ENCODE data around the gene PTGIS.

PTGIS gene

DNA sequence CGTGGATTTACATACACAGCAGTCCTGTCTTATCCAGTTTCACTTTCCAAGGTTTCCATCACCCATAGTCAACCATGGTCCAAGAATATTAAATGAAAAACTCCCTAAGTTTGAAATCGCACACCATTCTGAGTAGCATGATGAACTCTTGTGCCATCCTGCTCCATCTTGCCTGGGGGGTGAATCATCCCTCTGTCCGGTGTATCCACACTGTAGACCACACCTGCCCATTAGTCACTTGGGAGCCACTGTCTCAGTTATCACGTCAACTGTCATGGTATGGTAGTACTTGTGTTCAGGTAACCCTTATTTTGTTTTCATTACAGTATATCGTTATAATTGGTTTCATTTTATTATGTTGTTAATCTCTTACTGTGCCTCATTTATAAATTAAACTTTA lies 38.5 kb downstream of the PTGIS start:
- no peak for DNase-seq (ENCODE audit: low read depth in 2 of 2)

DNA sequence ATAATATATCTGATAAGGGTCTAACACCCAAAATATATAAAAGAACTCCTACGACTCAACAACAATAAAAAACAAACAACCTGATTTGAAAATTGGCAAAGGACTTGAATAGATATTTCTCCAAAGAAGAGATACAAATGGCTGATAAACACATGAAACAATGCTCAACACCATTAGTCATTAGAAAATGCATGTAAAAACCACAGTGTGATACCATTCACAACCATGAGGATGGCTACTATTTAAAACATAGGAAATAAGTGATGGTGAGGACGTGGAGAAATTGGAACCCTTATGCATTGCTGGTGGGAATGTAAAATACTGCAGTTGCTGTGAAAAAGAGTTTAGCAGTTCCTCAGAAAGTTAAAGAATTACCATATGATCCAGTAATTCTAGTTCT lies 41.4 kb downstream of the PTGIS start:
- DNase-seq (ENCODE audit: low read depth in 2 of 2), result no peak

DNA sequence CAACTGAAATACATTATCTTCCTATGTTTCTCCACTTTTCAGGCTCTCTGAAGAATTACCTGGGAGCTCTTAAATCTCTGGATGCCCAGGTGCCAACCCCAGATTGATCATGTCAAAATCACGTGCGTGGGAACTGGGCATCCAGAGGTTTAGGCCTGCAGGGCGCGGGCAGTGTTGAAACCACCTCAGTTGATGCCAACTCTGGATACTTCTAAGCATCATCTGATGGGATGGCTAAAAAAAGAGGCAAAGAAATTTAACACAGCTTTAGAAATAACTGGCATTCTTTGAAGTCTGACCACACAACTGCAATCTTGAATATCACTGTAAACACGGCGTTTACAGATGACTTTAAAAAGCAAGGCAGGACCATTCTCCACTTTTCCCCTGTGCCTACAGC lies 41.9 kb downstream of the PTGIS start:
- DNase-seq (ENCODE audit: low read depth in 2 of 2), result no peak

DNA sequence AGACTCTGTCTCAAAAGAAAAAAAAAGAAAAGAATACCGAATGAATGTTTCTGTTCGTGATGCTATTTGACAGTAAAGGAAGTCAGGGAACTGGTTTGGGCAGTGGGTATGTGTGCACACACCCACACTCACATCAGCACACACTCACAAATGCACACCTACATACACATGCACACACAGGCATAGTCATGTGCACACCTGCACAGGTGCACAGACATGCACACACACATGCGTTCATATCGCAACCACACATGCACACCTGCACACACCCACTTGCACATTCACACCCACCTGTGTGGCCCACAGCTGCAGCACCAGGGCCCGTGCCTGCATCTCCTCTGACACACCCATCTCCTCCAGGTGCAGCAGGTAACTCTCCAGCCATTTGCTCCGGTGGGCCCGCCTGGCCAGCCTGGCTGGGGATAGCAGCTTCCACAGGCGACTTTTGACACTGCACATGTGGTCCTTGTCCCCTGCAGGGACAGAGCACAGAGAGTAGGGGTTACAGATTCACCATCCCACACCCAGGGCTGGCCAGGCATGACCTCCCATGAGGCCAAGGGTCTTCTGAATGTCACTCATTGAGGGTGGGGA lies 44.1 kb downstream of the PTGIS start:
- no peak for DNase-seq (ENCODE audit: low read depth in 2 of 2)

DNA sequence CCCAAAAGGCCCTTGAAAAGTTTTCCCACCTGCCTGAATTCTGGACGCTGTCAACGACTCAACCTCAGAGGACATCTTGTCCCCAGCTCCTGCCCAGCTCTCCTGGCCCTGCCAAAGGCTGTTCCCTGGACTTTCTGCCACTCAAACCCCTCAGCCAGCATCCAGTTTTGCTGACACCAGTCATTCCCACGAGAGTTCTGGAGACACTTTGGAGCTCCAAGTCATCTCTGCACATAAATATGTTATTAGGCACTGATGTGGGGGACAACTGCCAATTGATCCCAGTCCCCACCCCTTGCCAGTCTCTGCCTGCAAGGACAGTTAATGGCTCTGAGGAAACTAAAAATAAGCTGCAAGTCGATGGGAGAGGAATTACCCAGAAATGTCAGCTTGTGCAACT lies 46.6 kb downstream of the PTGIS start:
- DNase-seq (ENCODE audit: low read depth in 2 of 2), result no peak

DNA sequence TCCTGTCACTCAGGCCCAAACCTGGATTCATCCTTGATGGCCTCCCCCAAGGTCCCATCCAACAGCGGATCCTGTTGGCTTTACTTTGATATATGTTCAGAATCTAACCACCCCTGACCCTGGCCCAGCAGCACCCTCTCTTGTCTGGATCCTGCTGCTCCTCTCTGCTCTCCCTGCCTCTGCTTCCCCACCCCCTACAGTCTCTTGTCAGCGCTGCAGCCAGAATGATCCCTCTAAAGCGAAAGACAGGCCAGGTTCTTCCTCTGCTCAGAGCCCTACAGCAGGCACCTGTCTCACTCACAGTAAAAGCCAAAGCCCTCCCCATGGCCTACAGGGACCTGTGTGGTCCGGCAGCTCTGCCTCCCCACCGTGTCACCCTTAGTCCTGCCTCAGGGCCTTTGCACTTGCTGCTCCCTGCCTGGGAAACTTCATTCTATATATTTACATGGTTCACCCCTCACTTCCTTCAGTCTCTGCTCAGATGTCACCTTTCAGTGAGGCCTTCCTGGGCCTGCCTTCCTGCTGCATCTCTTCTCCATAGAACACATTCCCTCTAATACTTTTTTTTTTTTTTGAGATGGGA lies 48.1 kb downstream of the PTGIS start:
- no peak for DNase-seq (ENCODE audit: low read depth in 2 of 2)

DNA sequence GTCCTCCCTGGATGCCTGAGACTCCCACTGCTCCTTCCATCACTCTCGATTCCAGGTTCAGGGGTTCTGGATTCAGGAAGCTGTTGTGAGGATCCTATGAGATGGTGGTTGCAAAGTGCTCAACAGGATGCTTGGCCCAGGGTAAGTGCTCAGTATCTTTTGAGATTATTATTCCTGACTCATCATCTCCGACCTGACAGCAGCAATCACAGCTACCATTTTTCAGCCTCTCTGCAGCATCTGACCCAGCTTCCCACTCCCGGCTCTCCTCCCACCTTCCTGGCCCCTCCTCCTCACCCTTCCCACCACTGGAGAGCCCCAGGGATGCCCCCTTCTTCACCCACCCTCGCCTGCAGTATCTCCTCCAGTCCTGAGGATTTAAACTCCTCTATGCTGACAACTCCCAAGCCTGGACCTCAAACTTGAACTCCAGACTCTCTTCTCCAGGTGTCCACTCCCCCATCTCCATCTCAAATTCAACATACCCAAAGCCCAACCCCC lies 48.7 kb downstream of the PTGIS start:
- DNase-seq (ENCODE audit: low read depth in 2 of 2), result no peak

DNA sequence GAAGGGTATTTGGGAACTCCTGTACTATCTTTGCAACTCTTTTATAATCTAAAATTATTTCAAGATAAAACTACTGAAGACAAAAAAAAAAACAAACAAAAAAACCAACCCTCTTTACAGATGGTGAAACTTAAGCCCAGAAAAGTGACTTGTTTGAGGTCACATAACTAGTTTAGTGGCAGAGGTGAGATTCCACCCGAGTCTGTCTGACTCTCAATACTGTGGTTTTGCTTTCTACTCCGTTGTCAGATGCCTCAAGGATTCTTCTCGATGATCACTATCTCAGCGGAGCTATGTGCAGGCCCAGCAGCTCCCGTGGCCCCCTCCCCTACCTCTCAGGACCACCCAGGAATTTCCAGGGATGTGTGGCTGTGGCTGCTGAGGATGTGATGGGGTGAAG lies 49.4 kb downstream of the PTGIS start:
- no peak for DNase-seq (ENCODE audit: low read depth in 2 of 2)

DNA sequence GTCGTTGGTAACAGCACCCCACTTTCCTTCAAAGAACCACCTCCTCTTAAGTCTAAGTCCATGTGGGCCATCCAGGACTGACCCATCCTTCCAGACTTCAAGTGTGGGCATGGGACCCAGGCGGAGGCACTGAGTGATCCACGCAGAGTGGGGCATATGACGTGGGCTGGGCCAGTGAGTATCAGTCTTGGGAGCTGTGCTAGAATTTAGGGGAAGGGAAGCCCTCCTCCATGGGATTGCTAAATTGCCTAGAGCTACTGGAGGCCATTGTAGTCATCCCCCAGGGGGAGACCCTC lies 50.2 kb downstream of the PTGIS start:
- no peak for DNase-seq (ENCODE audit: low read depth in 2 of 2)

DNA sequence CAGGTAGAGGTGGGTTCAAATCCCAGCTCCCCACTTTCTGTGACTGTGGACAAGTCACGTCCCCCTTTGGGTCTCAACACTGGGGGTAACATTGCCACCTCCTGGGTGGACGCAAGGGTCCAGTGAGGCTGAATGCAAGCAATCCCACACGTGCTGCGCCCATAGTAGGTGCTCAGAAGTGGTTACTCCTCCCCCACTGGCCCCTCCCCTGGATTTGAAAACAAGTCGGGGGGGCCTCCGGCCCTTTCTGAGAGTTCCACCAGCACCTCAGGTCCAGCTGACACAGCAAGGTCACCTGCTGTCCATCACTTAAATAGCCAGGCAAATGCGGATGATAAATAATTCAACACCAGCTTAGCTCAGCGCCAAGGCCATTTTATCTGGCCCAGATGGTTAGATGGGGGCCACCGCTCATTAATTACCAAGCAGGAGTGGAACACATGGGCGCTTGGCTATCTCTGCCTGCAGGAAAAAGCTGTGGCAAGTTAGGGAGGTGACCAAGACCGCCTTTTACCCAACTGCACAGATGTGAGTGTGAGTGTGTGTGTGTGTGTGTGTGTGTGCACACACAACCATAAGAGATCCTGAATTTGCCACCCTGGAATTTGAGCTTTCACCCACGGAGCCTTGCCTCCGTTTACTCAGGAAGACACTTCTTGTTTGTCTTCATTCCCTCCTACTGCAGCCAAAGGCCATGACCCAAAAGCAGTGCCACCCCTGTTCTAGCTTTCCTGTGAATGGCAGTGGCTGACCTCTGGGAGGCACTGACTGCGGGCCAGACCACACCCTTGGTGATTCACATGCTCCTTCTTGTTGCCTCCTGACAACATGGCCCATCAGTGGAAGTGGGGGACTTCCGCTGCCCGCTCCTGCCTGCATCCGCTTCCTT lies 50.8 kb downstream of the PTGIS start:
- no peak for DNase-seq (ENCODE audit: low read depth in 2 of 2)

DNA sequence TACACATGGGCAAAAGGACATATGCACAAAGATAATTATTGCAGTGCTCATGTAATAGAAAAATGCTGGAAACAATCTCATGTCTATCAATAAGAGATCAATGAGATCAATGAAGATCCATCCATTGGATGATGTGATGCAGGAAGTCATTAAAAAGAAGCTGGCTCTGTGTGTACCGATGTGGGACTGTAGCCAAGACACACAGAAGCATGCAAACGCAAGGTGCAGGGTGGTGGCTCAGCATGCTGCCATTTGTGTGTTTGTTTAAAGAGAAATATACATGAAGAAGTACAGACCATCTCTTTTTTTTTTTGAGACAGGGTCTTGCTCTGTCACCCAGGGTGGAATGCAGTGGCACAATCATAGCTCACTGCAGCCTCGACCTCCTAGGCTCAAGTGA lies 52.4 kb downstream of the PTGIS start:
- DNase-seq (ENCODE audit: low read depth in 2 of 2), result no peak

DNA sequence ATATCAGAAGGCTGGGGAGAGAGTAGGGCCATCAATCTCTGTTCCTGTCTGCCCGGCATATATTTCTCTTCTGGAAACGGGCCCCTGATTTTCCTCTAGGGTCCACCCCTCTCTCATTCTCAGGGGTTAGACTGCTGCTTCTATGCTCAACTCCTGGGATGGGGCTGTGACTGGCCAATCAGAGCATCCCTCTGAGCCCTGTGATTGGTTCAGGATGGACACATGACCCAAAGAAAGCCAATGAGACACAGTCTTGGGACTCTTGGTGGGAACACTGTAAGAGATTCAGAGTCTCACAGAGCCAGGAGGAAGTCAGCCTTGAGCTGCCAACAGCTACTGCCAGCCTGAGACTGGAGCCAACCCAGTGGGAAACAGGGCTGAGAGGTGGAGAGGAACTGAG lies 54.4 kb downstream of the PTGIS start:
- DNase-seq (ENCODE audit: low read depth in 2 of 2), result no peak

DNA sequence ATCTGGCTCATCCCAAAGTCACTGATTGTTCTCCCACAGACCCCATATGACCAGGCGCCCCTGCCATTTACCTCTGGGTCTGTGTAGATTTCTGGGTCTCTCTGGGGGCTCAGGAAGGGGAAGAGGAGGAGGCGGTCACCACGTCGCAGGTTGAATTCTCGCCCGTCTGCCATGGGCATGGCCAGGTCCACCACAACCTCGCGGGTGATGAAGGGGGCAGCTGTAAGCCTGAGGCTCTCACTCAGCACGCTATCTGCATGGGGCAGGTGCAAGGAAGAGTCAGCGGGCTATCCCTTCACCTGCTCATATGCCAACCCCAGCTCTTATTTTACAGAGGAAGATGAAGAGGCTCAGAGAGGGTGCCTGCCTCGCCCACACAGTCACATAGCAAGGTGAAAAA lies 54.9 kb downstream of the PTGIS start:
- DNase-seq (ENCODE audit: low read depth in 2 of 2), result no peak

DNA sequence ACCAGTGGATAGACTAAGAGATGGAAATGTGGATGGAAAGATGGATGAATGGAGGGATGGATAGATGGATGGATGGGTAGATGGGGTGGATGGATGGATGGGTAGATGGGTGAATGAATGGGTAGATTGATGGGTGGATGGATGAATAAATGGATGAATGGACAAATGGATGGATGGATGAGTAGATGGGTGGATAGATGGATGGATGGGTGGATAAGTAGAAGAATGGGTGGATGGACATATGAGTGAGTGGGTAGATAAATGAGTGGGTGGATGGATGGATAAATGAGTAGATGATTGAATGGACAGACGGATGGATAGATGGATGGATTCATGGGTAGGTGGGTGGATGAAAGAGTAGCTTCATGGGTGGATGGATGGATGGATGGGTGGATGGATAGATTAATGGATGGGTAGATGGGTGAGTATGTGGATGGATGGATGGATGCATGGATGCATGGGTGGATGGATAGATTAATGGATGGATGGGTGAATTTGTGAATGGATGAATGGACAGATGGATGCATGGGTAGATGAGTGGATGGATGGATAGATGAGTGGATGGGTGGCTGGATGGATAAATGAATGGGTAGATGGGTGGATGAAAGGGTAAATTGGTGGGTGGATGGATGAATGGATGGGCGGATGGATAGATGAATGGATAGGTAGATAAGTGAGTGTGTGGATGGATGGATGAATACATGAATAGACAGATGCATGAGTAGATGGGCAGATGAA lies 56.0 kb downstream of the PTGIS start:
- no peak for DNase-seq (ENCODE audit: low read depth in 2 of 2)

DNA sequence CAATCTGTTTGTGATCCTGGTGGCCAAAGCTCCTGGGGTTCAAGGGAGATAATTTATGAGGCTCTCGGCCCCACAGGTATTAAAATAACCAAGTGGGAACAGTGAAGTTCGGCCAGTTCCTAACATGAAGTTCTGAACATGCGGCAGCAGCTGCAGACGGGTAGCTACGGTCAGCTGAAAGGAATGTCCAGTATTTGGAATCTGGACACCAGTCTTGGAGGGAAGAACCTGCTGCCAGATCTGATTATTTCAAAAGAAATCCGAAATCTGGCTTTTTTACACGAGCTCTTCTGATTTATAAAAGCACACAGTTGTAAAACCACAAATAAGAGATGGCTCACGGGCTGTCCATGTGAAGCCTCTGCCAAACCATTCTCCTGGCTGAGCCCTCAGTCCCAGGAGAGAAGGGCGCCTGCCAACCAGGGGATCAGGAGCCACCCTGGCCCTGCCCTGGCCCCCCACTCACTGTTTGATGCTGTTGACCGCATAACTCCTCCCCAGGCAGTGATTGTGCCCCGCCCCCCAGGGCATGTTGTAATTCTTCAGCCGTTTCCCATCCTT lies 57.3 kb downstream of the PTGIS start:
- no peak for DNase-seq (ENCODE audit: low read depth in 2 of 2)

DNA sequence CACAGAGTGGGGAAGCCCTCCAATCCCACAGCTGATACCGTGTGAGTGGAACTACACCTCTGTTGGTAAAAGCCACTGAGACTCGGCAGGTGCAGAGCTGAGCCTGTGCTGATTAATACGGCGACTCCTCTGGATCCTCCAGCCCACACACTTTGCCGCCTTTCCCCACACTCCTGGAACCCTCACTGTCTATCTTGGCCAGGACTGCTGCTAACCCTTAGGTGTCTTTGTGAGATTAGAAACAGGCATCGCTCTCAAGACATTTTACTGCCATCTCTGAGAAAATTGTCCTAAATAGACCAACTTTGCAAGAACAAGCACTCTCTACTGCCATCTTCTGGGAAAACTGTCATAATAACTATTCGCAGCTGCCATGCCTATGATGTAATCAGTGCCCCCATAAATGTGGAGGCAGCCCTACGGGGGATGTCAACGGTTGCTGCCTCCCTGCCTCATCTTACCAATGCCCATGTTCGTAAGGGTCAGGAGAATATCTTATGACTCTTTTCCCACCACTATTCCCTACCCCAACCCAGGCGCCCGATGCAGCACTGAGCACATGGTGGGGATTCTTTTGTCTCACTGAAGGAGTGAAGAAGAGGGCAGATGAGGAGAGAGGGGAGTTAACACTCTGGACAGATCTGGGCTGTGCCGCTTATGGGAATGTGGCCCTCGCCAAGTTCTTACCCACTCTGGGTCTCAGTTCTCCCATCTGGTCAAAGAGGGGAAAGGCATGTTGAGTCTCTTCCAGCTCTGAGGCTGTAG lies 59.3 kb downstream of the PTGIS start:
- no peak for DNase-seq (ENCODE audit: low read depth in 2 of 2)

DNA sequence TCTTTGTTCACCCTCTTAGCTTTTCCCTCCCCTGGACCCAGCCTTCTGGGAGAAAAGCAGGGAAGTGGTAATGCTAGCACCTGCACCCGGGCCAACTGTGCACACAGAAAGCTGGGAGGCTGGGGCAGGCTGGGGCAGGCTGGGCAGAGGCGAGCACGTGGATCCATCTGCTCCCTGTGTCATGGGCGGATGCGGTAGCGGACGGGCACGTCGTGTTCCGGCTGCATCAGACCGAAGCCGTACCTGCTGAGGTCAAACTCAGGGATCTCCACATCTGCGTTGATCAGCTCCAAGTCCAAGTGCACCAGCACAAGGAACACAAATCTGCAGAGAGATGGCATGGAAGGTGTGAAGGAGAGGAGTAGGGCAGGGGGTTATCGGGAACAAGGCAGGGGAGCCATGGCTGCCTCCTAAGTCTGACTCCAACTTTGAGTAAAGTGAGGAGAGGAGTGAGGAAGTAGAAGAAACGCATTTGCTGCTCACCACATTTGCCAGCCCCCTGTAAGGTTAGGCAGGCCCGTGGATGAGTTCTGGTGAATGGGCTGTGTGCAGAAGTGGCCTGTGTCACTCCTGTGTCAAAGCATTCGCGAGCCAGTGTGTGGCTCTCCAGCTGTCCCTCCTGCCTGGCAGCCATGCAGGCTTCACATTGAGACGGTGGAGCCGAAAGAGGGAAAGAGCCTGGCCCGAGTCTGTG lies 60.0 kb downstream of the PTGIS start:
- DNase-seq (ENCODE audit: low read depth in 2 of 2), result no peak

DNA sequence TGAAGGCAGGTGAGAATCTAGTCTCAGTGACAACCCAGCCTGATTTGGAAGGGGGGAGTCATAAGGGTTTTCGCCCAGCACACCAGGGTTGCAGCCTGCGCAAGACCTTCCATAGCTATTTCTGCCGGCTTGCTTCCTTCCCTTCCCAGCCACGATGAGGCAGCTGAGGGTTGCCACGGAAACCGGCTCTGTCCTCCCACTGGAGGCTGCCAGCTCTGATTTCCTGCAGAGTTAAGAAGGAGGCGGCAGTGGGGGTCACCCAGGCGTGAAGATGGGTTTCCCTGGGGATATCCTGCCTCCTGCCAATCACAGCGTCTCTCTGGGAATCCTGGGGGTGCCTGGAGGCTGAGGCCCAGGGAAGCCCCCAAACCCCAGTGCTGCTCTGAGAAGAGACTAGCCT lies 62.4 kb downstream of the PTGIS start:
- no peak for DNase-seq (ENCODE audit: low read depth in 2 of 2)

DNA sequence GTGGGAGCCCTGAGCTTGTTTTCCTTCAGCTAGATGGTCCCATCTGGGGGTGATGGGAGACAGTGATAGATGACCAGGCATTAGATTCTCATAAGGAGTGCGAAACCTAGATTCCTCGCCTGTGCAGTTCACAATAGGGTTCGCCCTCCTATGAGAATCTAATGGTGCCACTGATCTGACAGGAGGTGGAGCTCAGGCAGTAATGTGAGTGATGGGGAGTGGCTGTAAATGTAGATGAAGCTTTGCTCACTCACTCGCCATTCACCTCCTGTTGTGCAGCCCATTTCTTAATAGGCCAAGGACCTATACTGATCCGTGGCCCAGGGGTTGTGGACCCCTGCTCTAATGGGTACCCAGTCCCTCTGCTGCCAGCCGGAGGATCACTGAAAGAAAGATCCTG lies 64.8 kb downstream of the PTGIS start:
- DNase-seq (ENCODE audit: low read depth in 2 of 2), result no peak

DNA sequence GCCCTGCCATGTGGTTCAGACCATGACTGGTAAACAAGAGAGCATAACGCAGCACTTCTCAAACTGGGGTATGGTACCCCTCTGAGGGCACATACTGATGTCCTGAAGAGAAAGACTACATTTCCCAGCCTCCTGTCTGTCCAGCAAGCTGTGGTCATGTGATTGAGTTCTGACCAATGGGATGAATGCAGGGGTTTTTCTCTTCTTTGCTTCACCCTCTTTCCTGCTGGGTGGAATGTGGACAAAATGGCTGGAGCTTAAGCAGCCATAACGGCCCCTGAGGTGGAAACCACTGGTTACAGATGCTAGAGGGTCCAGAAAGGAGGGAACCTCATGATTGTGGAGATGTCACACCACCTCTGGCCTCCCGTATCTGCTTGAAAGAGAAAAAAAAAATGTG lies 66.0 kb downstream of the PTGIS start:
- DNase-seq (ENCODE audit: low read depth in 2 of 2), result no peak

DNA sequence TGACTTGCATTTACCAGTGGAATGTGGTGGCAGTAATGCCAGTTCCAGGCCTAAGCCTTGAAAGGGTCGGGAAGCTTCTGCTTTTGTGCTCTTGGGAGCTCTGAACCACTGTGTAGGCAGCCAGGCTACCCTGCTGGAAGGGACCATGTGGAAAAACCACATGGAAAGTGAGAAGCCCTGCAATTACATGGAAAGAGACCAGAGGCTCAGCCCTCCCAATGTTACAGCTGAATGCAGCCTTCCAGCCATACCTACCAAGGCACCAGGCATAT lies 70.6 kb downstream of the PTGIS start:
- no peak for DNase-seq (ENCODE audit: low read depth in 2 of 2)
